IgD-negative memory B cell (primary cell): Measurements from ENCODE around the gene TMEM132D. TPM values are rescaled to one million over a fixed set of nuclear protein-coding genes. Genes with fewer than 3 reads are reported as not detected.

Experiments used
- H3K27ac Mint-ChIP-seq, 3 donors: one replicate each; pipeline ENCODE4 v1.8.0; 2020 to 2022; ENCODE audit warnings: mild to moderate bottlenecking in 3 of 3, mixed read lengths in 3 of 3, moderate library complexity in 1 of 3
- H3K27me3 Mint-ChIP-seq: one replicate; pipeline ENCODE4 v1.8.0; 2021; ENCODE audit warnings: mixed read lengths
- H3K36me3 Mint-ChIP-seq: one replicate; pipeline ENCODE4 v1.8.0; 2020; ENCODE audit warnings: mild to moderate bottlenecking, mixed read lengths
- H3K4me1 Mint-ChIP-seq, 3 donors: one replicate each; pipeline ENCODE4 v1.8.0; 2020 to 2022; ENCODE audit warnings: mixed read lengths in 3 of 3, mild to moderate bottlenecking in 1 of 3
- H3K4me3 Mint-ChIP-seq, 4 donors: one replicate each; pipeline ENCODE4 v1.8.0; 2020 to 2022; ENCODE audit warnings: mild to moderate bottlenecking in 4 of 4, mixed read lengths in 4 of 4, moderate library complexity in 3 of 4
- H3K9me3 Mint-ChIP-seq, 3 donors: one replicate each; pipeline ENCODE4 v1.8.0; 2020 to 2021; ENCODE audit warnings: mixed read lengths in 3 of 3, mild to moderate bottlenecking in 1 of 3
- polyA plus RNA-seq: library from polyadenylated mRNA; unstranded; fragments of 300-500 nt; fragmentation: Illumina TruSeq; gene quantifications from one replicate; pipeline ENCODE4 v1.2.3, GENCODE V29; 2021

TMEM132D gene
- polyA plus RNA-seq, 1 donor from 2014 or later = not detected

GRCh38 chr12:129604506-129604905 is 299.3 kb downstream of the TMEM132D start:
- peaks cover 0 to 15% (median 2%) of the 10 kb centered on the region in 3 donors for H3K9me3 Mint-ChIP-seq
- no peaks in the 10 kb centered on the region for H3K4me1 Mint-ChIP-seq
- H3K27me3 Mint-ChIP-seq = no peaks in the 10 kb centered on the region
- H3K36me3 Mint-ChIP-seq = no peaks in the 10 kb centered on the region
- no peak overlapping the region for H3K27ac Mint-ChIP-seq
- H3K4me3 Mint-ChIP-seq = no peak overlapping the region

- H3K4me1 Mint-ChIP-seq = no peaks in the 10 kb centered on the region
- H3K4me3 Mint-ChIP-seq = no peak overlapping the region
- H3K27me3 Mint-ChIP-seq = no peaks in the 10 kb centered on the region
- no peak overlapping the region for H3K27ac Mint-ChIP-seq
- H3K9me3 Mint-ChIP-seq = peaks cover 0 to 19% (median 0%) of the 10 kb centered on the region in 3 donors
- H3K36me3 Mint-ChIP-seq = no peaks in the 10 kb centered on the region
Observed at GRCh38 chr12:129599406-129599805, 304.4 kb downstream of the TMEM132D start.

- Mint-ChIP-seq H3K9me3 (peaks cover 0 to 14% (median 4%) of the 10 kb centered on the region in 3 donors), H3K27me3 (no peaks in the 10 kb centered on the region), H3K4me3 (peak overlapping the region in 1 of 4 donors; percentile 39), H3K4me1 (no peaks in the 10 kb centered on the region), H3K27ac (no peak overlapping the region), H3K36me3 (no peaks in the 10 kb centered on the region)
Observed at GRCh38 chr12:129594098-129594497, 309.7 kb downstream of the TMEM132D start.

GRCh38 chr12:129592449-129592848 is 311.4 kb downstream of the TMEM132D start:
- Mint-ChIP-seq H3K9me3 (peaks cover 4 to 22% (median 5%) of the 10 kb centered on the region in 3 donors), H3K4me1 (no peaks in the 10 kb centered on the region), H3K36me3 (no peaks in the 10 kb centered on the region), H3K27me3 (no peaks in the 10 kb centered on the region), H3K4me3 (no peak overlapping the region), H3K27ac (no peak overlapping the region)

- H3K4me3 Mint-ChIP-seq = no peak overlapping the region
- no peaks in the 10 kb centered on the region for H3K27me3 Mint-ChIP-seq
- no peaks in the 10 kb centered on the region for H3K4me1 Mint-ChIP-seq
- no peak overlapping the region for H3K27ac Mint-ChIP-seq
- H3K36me3 Mint-ChIP-seq = no peaks in the 10 kb centered on the region
- H3K9me3 Mint-ChIP-seq = peaks cover 5 to 31% (median 10%) of the 10 kb centered on the region in 3 donors
Observed at GRCh38 chr12:129589503-129589902, 314.3 kb downstream of the TMEM132D start.

DNA sequence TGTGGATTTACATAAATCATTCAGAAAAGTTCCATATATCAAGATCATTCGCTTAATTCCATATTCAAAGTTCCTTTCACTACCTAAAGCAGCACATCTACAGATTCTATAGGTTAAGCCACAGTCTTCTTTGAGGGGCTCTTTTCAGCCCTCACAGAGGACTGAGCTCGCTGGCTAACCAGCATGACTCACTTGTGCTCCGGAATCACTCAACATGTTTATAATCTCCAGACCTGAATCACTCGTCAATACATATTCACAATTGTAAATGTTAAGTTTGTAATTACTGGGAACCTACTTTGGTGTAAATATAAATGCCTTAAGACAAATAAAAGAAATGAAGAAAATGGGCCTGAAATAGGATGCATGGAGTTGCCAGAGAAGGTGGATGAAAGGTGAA is 315.7 kb downstream of the TMEM132D start:
- no peak overlapping the region for H3K27ac Mint-ChIP-seq
- H3K36me3 Mint-ChIP-seq = no peaks in the 10 kb centered on the region

DNA sequence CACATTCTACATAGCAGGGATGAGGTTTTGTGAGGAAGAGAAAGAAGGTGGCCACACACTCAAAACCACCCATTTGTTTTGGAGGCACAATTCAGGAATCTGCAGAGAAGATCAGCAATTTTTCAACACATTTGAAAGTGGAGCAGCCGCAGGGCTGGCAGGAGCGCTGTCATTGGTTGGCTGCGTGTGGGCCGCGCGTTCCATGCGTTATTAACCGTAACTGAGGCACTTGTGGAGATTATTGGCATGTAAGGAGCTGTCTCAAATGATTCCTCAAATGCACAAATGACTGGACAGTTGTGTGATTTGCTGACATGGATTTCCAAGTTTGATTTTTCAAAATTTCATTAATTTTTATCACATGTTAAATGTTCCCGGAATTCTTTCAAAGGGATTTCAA is 318.5 kb downstream of the TMEM132D start:
- Mint-ChIP-seq H3K4me1 (no peaks in the 10 kb centered on the region), H3K27me3 (no peaks in the 10 kb centered on the region), H3K27ac (no peak overlapping the region), H3K9me3 (peaks cover 5 to 31% (median 15%) of the 10 kb centered on the region in 3 donors), H3K4me3 (no peak overlapping the region), H3K36me3 (no peaks in the 10 kb centered on the region)

More for the DNA sequence above, 315.7 kb downstream of the TMEM132D start:
- peaks cover 5 to 31% (median 11%) of the 10 kb centered on the region in 3 donors for H3K9me3 Mint-ChIP-seq
- no peaks in the 10 kb centered on the region for H3K27me3 Mint-ChIP-seq
- H3K4me1 Mint-ChIP-seq = no peaks in the 10 kb centered on the region
- H3K4me3 Mint-ChIP-seq = no peak overlapping the region

DNA sequence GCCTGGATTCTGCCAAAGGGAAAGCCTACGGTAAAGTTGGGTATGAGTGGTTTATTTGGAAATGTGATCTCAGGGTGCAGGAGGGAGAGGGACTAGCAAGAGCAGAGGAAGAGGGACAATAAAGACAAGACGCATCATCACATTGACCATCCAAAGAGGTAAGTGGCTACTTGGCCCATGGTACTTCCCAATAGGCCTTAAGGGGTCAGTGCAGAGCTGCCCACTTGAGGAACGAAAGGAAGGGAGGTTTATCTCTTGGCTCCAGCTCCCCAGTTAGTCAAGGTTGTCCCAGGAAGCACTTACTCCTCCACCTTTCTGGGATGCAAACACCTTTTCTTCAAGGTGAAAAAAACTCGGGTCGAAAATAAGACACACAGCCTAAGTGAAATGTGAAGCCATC is 323.9 kb downstream of the TMEM132D start:
- Mint-ChIP-seq H3K9me3 (peaks cover 0 to 10% (median 3%) of the 10 kb centered on the region in 3 donors), H3K27ac (no peak overlapping the region), H3K27me3 (no peaks in the 10 kb centered on the region), H3K4me1 (no peaks in the 10 kb centered on the region), H3K36me3 (no peaks in the 10 kb centered on the region), H3K4me3 (no peak overlapping the region)

- H3K36me3 Mint-ChIP-seq = no peaks in the 10 kb centered on the region
- H3K27ac Mint-ChIP-seq = no peak overlapping the region
- H3K9me3 Mint-ChIP-seq = peaks cover 0 to 2% (median 0%) of the 10 kb centered on the region in 3 donors
- H3K4me1 Mint-ChIP-seq = no peaks in the 10 kb centered on the region
- H3K27me3 Mint-ChIP-seq = no peaks in the 10 kb centered on the region
- H3K4me3 Mint-ChIP-seq = no peak overlapping the region
Observed at GRCh38 chr12:129571901-129572494, 331.8 kb downstream of the TMEM132D start.

DNA sequence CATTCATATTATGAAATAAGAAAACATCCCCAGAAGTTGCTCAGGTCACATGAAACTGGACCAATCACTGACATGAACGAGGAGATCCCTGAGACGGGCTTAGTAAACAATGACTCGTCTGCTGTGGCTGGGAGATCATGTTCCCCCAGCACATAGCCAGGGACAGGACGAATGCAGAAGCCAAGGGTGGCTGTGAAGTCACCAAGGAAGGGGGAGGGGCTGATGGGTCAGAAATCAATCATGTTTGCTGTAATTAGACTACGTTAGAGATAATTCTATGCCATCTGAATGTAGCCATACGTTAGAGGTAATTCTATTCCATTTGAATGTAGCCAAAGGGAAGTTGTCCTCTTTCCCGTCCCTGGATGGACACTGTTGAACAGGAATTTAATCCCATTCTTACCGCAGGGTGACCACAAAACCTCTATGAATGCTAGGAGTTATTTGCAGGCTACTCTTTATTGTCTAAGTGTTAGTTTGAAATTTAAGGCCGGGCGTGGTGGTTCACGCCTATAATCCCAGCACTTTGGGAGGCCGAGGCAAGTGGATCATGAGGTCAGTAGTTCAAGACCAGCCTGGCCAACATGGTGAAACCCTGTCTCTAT is 332.9 kb downstream of the TMEM132D start:
- no peaks in the 10 kb centered on the region for H3K27me3 Mint-ChIP-seq
- no peaks in the 10 kb centered on the region for H3K4me1 Mint-ChIP-seq
- no peak overlapping the region for H3K4me3 Mint-ChIP-seq
- H3K9me3 Mint-ChIP-seq = peaks cover 0 to 2% (median 0%) of the 10 kb centered on the region in 3 donors
- H3K27ac Mint-ChIP-seq = no peak overlapping the region
- H3K36me3 Mint-ChIP-seq = no peaks in the 10 kb centered on the region

GRCh38 chr12:129566800-129567199 is 337.0 kb downstream of the TMEM132D start:
- no peaks in the 10 kb centered on the region for H3K4me1 Mint-ChIP-seq
- peaks cover 0 to 7% (median 4%) of the 10 kb centered on the region in 3 donors for H3K9me3 Mint-ChIP-seq
- H3K27me3 Mint-ChIP-seq = no peaks in the 10 kb centered on the region
- H3K27ac Mint-ChIP-seq = no peak overlapping the region
- H3K36me3 Mint-ChIP-seq = no peaks in the 10 kb centered on the region
- no peak overlapping the region for H3K4me3 Mint-ChIP-seq

DNA sequence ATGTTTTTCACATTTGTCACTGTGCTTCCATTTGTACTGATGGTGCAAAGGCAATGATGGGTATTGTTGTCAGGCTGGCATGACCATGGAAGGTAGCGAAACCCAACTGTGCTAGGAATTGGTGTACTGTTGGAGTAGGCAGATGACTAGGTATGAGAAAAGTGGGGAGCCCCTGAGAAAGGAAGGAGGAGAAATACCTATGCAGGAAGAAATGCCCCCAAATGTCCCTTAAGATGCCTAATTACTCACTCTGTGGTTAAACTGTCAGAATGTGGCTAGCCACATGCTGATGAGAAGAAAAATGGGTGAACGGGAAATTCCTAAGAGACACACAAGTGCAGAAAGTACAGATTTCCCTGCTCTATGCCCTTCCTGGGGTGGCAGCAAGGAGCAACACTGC is 339.1 kb downstream of the TMEM132D start:
- H3K4me1 Mint-ChIP-seq = no peaks in the 10 kb centered on the region
- H3K27ac Mint-ChIP-seq = no peak overlapping the region
- no peak overlapping the region for H3K4me3 Mint-ChIP-seq
- no peaks in the 10 kb centered on the region for H3K27me3 Mint-ChIP-seq
- H3K9me3 Mint-ChIP-seq = peaks cover 0 to 13% (median 2%) of the 10 kb centered on the region in 3 donors
- H3K36me3 Mint-ChIP-seq = no peaks in the 10 kb centered on the region

DNA sequence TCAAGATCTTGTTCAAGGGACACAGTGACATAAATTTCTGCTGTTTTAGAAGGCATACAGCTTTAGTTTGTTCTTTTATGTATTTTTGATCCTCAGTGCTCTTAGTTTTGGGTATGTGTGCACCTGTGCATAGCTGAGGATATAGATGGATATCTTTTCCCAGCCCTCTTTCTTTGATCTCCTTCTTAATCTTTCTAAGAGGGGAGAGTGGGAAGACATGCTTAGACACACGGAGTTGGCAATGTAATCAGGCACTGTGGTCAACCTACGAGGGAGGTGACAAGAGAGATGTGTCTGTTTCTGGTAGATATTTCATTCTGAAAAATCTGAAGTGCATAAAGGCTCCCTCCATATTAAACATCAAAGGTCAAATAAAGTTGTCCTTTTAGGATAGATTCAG is 340.6 kb downstream of the TMEM132D start:
- H3K4me3 Mint-ChIP-seq = no peak overlapping the region
- H3K27me3 Mint-ChIP-seq = no peaks in the 10 kb centered on the region
- H3K4me1 Mint-ChIP-seq = no peaks in the 10 kb centered on the region
- H3K27ac Mint-ChIP-seq = no peak overlapping the region
- no peaks in the 10 kb centered on the region for H3K36me3 Mint-ChIP-seq
- peaks cover 0 to 17% (median 2%) of the 10 kb centered on the region in 3 donors for H3K9me3 Mint-ChIP-seq

GRCh38 chr12:129561304-129561703 is 342.5 kb downstream of the TMEM132D start:
- no peaks in the 10 kb centered on the region for H3K36me3 Mint-ChIP-seq
- H3K27ac Mint-ChIP-seq = no peak overlapping the region
- no peaks in the 10 kb centered on the region for H3K4me1 Mint-ChIP-seq
- no peak overlapping the region for H3K4me3 Mint-ChIP-seq
- H3K9me3 Mint-ChIP-seq = peaks cover 0 to 17% (median 2%) of the 10 kb centered on the region in 3 donors
- no peaks in the 10 kb centered on the region for H3K27me3 Mint-ChIP-seq

- Mint-ChIP-seq H3K36me3 (no peaks in the 10 kb centered on the region), H3K27ac (no peak overlapping the region), H3K27me3 (no peaks in the 10 kb centered on the region), H3K9me3 (peaks cover 0 to 17% (median 6%) of the 10 kb centered on the region in 3 donors), H3K4me3 (no peak overlapping the region), H3K4me1 (no peaks in the 10 kb centered on the region)
Observed at GRCh38 chr12:129559776-129560175, 344.0 kb downstream of the TMEM132D start.

- peaks cover 3% of the 10 kb centered on the region for H3K27me3 Mint-ChIP-seq
- H3K9me3 Mint-ChIP-seq = peaks cover 0 to 17% (median 6%) of the 10 kb centered on the region in 3 donors
- no peak overlapping the region for H3K27ac Mint-ChIP-seq
- H3K36me3 Mint-ChIP-seq = no peaks in the 10 kb centered on the region
- no peaks in the 10 kb centered on the region for H3K4me1 Mint-ChIP-seq
- no peak overlapping the region for H3K4me3 Mint-ChIP-seq
Observed at GRCh38 chr12:129558036-129558435, 345.8 kb downstream of the TMEM132D start.
